ENCODE results near the gene IFITM5. TPM values are rescaled to one million over a fixed set of nuclear protein-coding genes. Genes with fewer than 3 reads are reported as not detected.

The IFITM5 gene
- polyA plus RNA-seq, 3 donors: not detected

- peaks cover 30 to 40% of the 10 kb centered on the region in 2 donors for H3K4me1 ChIP-seq (ENCODE audit: control insufficient read depth in 1 of 2, insufficient read depth in 2 of 2, low read length in 2 of 2)
- Mint-ChIP-seq H3K4me3 (peak overlapping the region; percentile 72 to 85), H3K9me3 (peaks cover 0 to 27% (median 18%) of the 10 kb centered on the region in 7 donors), H3K27me3 (ENCODE audit: low read depth in 3 of 3) (peaks cover 52 to 75% (median 55%) of the 10 kb centered on the region in 3 donors), H3K36me3 (peaks cover 14 to 16% of the 10 kb centered on the region in 2 donors), H3K27ac (peak overlapping the region in 1 of 7 donors; percentile 54), H3K4me1 (peaks cover 31% of the 10 kb centered on the region)
- H3K9me3 ChIP-seq (replicated peaks in 1 of 2; ENCODE audit: control insufficient read depth in 1 of 2, insufficient read depth in 1 of 2, low read length in 2 of 2): peaks cover 0 to 15% of the 10 kb centered on the region in 2 donors
- H3K27ac ChIP-seq (ENCODE audit: low read depth in 1 of 2, low read length in 2 of 2): no peak overlapping the region
- H3K4me3 ChIP-seq (replicated peaks in 1 of 3; ENCODE audit: low read depth in 2 of 3, low read length in 3 of 3): peak overlapping the region in 1 of 3 experiments; percentile 61
- H3K4me2 ChIP-seq (replicated peaks; ENCODE audit: extremely low read depth, low read length, poor library complexity, severe bottlenecking): peak overlapping the region; percentile 68
- intact Hi-C loops (cut with micrococcal nuclease): no loop called here
- DNase-seq: peak; percentile 44 to 47 (median 44)
- H2AFZ ChIP-seq (ENCODE audit: insufficient read depth, low read depth, low read length, poor library complexity, severe bottlenecking): peak overlapping the region; percentile 67
- WGBS (ENCODE audit: insufficient coverage): 5% methylated on average over 85 of the region's 85 CpGs
- peaks cover 5% of the 10 kb centered on the region for H4K20me1 ChIP-seq (ENCODE audit: insufficient read depth, low read length)
- peaks cover 40 to 52% of the 10 kb centered on the region in 2 donors for H3K27me3 ChIP-seq (ENCODE audit: control insufficient read depth in 2 of 2, insufficient read depth in 2 of 2, low read length in 2 of 2)
- TF ChIP-seq CTCF (IDR thresholded peaks at IDR 0.05): no peak
- no peaks in the 10 kb centered on the region for H3K79me2 ChIP-seq (ENCODE audit: insufficient read depth, low read length)
- no peaks in the 10 kb centered on the region for H3K36me3 ChIP-seq (replicated peaks in 1 of 2; ENCODE audit: control insufficient read depth in 1 of 2, insufficient read depth in 2 of 2, low read length in 2 of 2)
- no peak overlapping the region for H3K9ac ChIP-seq (ENCODE audit: insufficient read depth, low read length, poor library complexity, severe bottlenecking)
Observed at GRCh38 chr11:279966-280705, 19.2 kb downstream of the IFITM5 start.

- intact Hi-C loops (cut with micrococcal nuclease): no loop called here
Observed at GRCh38 chr11:279040-279965, 20.0 kb downstream of the IFITM5 start.

More at GRCh38 chr11:279040-279965, 20.0 kb downstream of the IFITM5 start:
- peak overlapping the region in 1 of 2 donors; percentile 88 for H3K4me3 Mint-ChIP-seq
- Histone ChIP-seq H3K9me3 (replicated peaks in 1 of 2; ENCODE audit: control insufficient read depth in 1 of 2, insufficient read depth in 1 of 2, low read length in 2 of 2) (peaks cover 0 to 15% of the 10 kb centered on the region in 2 donors), H3K79me2 (ENCODE audit: insufficient read depth, low read length) (no peaks in the 10 kb centered on the region), H3K27ac (ENCODE audit: low read depth in 1 of 2, low read length in 2 of 2) (no peak overlapping the region), H3K4me1 (ENCODE audit: control insufficient read depth in 1 of 2, insufficient read depth in 2 of 2, low read length in 2 of 2) (peaks cover 34 to 48% of the 10 kb centered on the region in 2 donors), H3K4me2 (replicated peaks; ENCODE audit: extremely low read depth, low read length, poor library complexity, severe bottlenecking) (peak overlapping the region; percentile 68), H3K4me3 (replicated peaks in 1 of 3; ENCODE audit: low read depth in 2 of 3, low read length in 3 of 3) (peak overlapping the region in 1 of 3 experiments; percentile 61), H2AFZ (ENCODE audit: insufficient read depth, low read depth, low read length, poor library complexity, severe bottlenecking) (peak overlapping the region; percentile 67), H3K9ac (ENCODE audit: insufficient read depth, low read length, poor library complexity, severe bottlenecking) (no peak overlapping the region), H4K20me1 (ENCODE audit: insufficient read depth, low read length) (peaks cover 5% of the 10 kb centered on the region), H3K36me3 (replicated peaks in 1 of 2; ENCODE audit: control insufficient read depth in 1 of 2, insufficient read depth in 2 of 2, low read length in 2 of 2) (no peaks in the 10 kb centered on the region), H3K27me3 (ENCODE audit: control insufficient read depth in 2 of 2, insufficient read depth in 2 of 2, low read length in 2 of 2) (peaks cover 40 to 52% of the 10 kb centered on the region in 2 donors)
- DNase-seq: peak in 2 of 3 donors; percentile 31 to 33
- WGBS (ENCODE audit: insufficient coverage): 12% methylated on average over 95 of the region's 97 CpGs
- peaks cover 52 to 70% (median 55%) of the 10 kb centered on the region in 3 donors for H3K27me3 Mint-ChIP-seq (ENCODE audit: low read depth in 3 of 3)
- no peak overlapping the region for H3K27ac Mint-ChIP-seq
- H3K9me3 Mint-ChIP-seq: peaks cover 0 to 27% (median 18%) of the 10 kb centered on the region in 7 donors
- peaks cover 35% of the 10 kb centered on the region for H3K4me1 Mint-ChIP-seq
- no peak for TF ChIP-seq CTCF (IDR thresholded peaks at IDR 0.05)
- H3K36me3 Mint-ChIP-seq: peaks cover 14 to 16% of the 10 kb centered on the region in 2 donors
